Astrocyte (in vitro differentiated cells and primary cell): ENCODE measurements around the gene TMEM40. TPM values are rescaled to one million over a fixed set of nuclear protein-coding genes. Genes with fewer than 3 reads are reported as not detected.

ENCODE experiments used
- DNase-seq: peaks from one replicate; pipeline ENCODE4 v3.0.0-alpha.2; 2010; ENCODE audit warnings: low read depth
- FAIRE-seq: peaks from 2 replicates; lab custom pipeline; 2011; peaks lifted over from hg19 to GRCh38; lab: Jason Lieb, UNC
- H2AFZ ChIP-seq: 2 replicates; pipeline ENCODE4 v1.6.0; 2012; ENCODE audit warnings: low read depth, low read length, inconsistent platforms
- H3K27ac ChIP-seq: 2 replicates; pipeline ENCODE4 v1.5.1; 2011; ENCODE audit warnings: low read depth, low read length, inconsistent platforms
- H3K27me3 ChIP-seq: 2 replicates; pipeline ENCODE4 v1.6.0; 2011; ENCODE audit warnings: low read length, inconsistent platforms; ENCODE audit not compliant: insufficient read depth
- H3K36me3 ChIP-seq: 2 replicates; pipeline ENCODE4 v1.5.1; 2011; ENCODE audit warnings: low read length, inconsistent platforms; ENCODE audit not compliant: insufficient read depth
- H3K4me1 ChIP-seq: 2 replicates; pipeline ENCODE4 v1.5.1; 2011; ENCODE audit warnings: low read length, inconsistent platforms; ENCODE audit not compliant: insufficient read depth
- H3K4me2 ChIP-seq: 2 replicates; pipeline ENCODE4 v1.6.0; 2012; ENCODE audit warnings: low read length, inconsistent platforms
- H3K4me3 ChIP-seq: 2 replicates; pipeline ENCODE4 v1.5.1; 2011; ENCODE audit warnings: low read depth, mild to moderate bottlenecking, low read length, inconsistent platforms; ENCODE audit not compliant: insufficient read depth
- H3K79me2 ChIP-seq: 2 replicates; pipeline ENCODE4 v1.6.0; 2012; ENCODE audit warnings: mild to moderate bottlenecking, low read length, inconsistent platforms; ENCODE audit not compliant: insufficient read depth
- H3K9ac ChIP-seq: 2 replicates; pipeline ENCODE4 v1.6.0; 2012; ENCODE audit warnings: mild to moderate bottlenecking, low read length, inconsistent platforms
- H3K9me3 ChIP-seq: 2 replicates; pipeline ENCODE4 v1.5.1; 2012; ENCODE audit warnings: low read depth, mild to moderate bottlenecking, low read length, inconsistent platforms; ENCODE audit not compliant: insufficient read depth
- H4K20me1 ChIP-seq: 2 replicates; pipeline ENCODE4 v1.6.0; 2012; ENCODE audit warnings: low read length, inconsistent platforms; ENCODE audit not compliant: insufficient read depth
- H3K27ac Mint-ChIP-seq: one replicate; pipeline ENCODE4 v1.8.0; 2021; ENCODE audit warnings: mild to moderate bottlenecking, mixed read lengths; ENCODE audit not compliant: unreplicated experiment
- H3K27me3 Mint-ChIP-seq: one replicate; pipeline ENCODE4 v1.8.0; 2021; ENCODE audit warnings: low read depth, mixed read lengths; ENCODE audit not compliant: unreplicated experiment
- H3K36me3 Mint-ChIP-seq: one replicate; pipeline ENCODE4 v1.8.0; 2021; ENCODE audit warnings: low read depth, mixed read lengths; ENCODE audit not compliant: unreplicated experiment
- H3K4me1 Mint-ChIP-seq: one replicate; pipeline ENCODE4 v1.8.0; 2021; ENCODE audit warnings: low read depth, mixed read lengths; ENCODE audit not compliant: unreplicated experiment
- H3K4me3 Mint-ChIP-seq: one replicate; pipeline ENCODE4 v1.8.0; 2021; ENCODE audit warnings: mild to moderate bottlenecking, moderate library complexity, mixed read lengths; ENCODE audit not compliant: unreplicated experiment
- H3K9me3 Mint-ChIP-seq: one replicate; pipeline ENCODE4 v1.8.0; 2021; ENCODE audit warnings: mild to moderate bottlenecking, mixed read lengths; ENCODE audit not compliant: unreplicated experiment
- CTCF ChIP-seq: IDR thresholded peaks from 2 replicates; pipeline ENCODE4 v1.5.1; 2011; ENCODE audit warnings: low read depth, mild to moderate bottlenecking, inconsistent platforms, low read length, moderate library complexity; ENCODE audit not compliant: insufficient read depth
- EZH2 ChIP-seq: IDR thresholded peaks from 2 replicates; pipeline ENCODE4 v1.6.1; 2012; ENCODE audit warnings: mild to moderate bottlenecking, low read length, inconsistent platforms; ENCODE audit not compliant: insufficient read depth
- total RNA-seq: library from RNA; stranded (reverse); gene quantifications from 2 replicates; pipeline ENCODE4 v1.2.1, GENCODE V29; 2021

TMEM40 gene
- total RNA-seq, 1 donor from 2014 or later, result 2.0 TPM

- Histone ChIP-seq H3K36me3 (no peaks in the 10 kb centered on the region), H2AFZ (no peak overlapping the region), H3K4me2 (peak overlapping the region; percentile 97), H3K27ac (no peak overlapping the region), H3K79me2 (no peaks in the 10 kb centered on the region), H3K9ac (no peak overlapping the region), H3K4me1 (peaks cover 5% of the 10 kb centered on the region), H4K20me1 (no peaks in the 10 kb centered on the region), H3K9me3 (no peaks in the 10 kb centered on the region), H3K4me3 (peak overlapping the region; percentile 67), H3K27me3 (no peaks in the 10 kb centered on the region)
- DNase-seq (no peak), FAIRE-seq (no peak)
- H3K36me3 Mint-ChIP-seq, result no peaks in the 10 kb centered on the region
- no peaks in the 10 kb centered on the region for H3K4me1 Mint-ChIP-seq
- H3K9me3 Mint-ChIP-seq, result no peaks in the 10 kb centered on the region
- peaks cover 10% of the 10 kb centered on the region for H3K27me3 Mint-ChIP-seq
- H3K4me3 Mint-ChIP-seq, result peak overlapping the region; percentile 83
- TF ChIP-seq EZH2, result no peak
- no peak for TF ChIP-seq CTCF
- H3K27ac Mint-ChIP-seq, result no peak overlapping the region
Observed at GRCh38 chr3:12797124-12797891, 38.2 kb upstream of the TMEM40 start.

- peaks cover 10% of the 10 kb centered on the region for H3K27me3 Mint-ChIP-seq
- no peaks in the 10 kb centered on the region for H3K36me3 Mint-ChIP-seq
- H3K9ac ChIP-seq, result peak within 1 kb of the TSS; percentile 75
- H3K79me2 ChIP-seq, result no peaks in the 10 kb centered on the region
- FAIRE-seq (no peak), DNase-seq (peak; percentile 30)
- no peak within 1 kb of the TSS for H3K27ac ChIP-seq
- H3K4me3 Mint-ChIP-seq, result peak within 1 kb of the TSS; percentile 83
- H3K4me1 ChIP-seq, result peaks cover 5% of the 10 kb centered on the region
- TF ChIP-seq CTCF, result no peak
- no peak for TF ChIP-seq EZH2
- no peaks in the 10 kb centered on the region for H3K4me1 Mint-ChIP-seq
- no peaks in the 10 kb centered on the region for H3K27me3 ChIP-seq
- no peaks in the 10 kb centered on the region for H3K36me3 ChIP-seq
- H3K9me3 ChIP-seq, result no peaks in the 10 kb centered on the region
- H3K4me3 ChIP-seq, result peak within 1 kb of the TSS; percentile 67
- no peaks in the 10 kb centered on the region for H3K9me3 Mint-ChIP-seq
- peak within 1 kb of the TSS; percentile 97 for H3K4me2 ChIP-seq
- H3K27ac Mint-ChIP-seq, result no peak within 1 kb of the TSS
- peak within 1 kb of the TSS; percentile 85 for H2AFZ ChIP-seq
- H4K20me1 ChIP-seq, result no peaks in the 10 kb centered on the region
Observed at GRCh38 chr3:12796171-12797123, 37.4 kb upstream of the TMEM40 start, which contains the start of gene CAND2. TSS of gene CAND2 (plus strand) at chr3:12796680. CDS start at chr3:12796721, 41 bp downstream.
